Chondrocyte (in vitro differentiated cells): ENCODE results near the gene SEMA3C. TPM values are rescaled to one million over a fixed set of nuclear protein-coding genes. Genes with fewer than 3 reads are reported as not detected.
A peak's percentile ranks its signal among the peaks of the same experiment; 100 is the strongest.

ENCODE experiments used
- DNase-seq: peaks from one replicate; pipeline ENCODE4 v3.0.0; 2021; ENCODE audit warnings: mixed read lengths, low spot score
- H3K27ac Mint-ChIP-seq: one replicate; pipeline ENCODE4 v1.8.0; 2021; ENCODE audit warnings: mild to moderate bottlenecking, moderate library complexity, mixed read lengths; ENCODE audit not compliant: unreplicated experiment
- H3K27me3 Mint-ChIP-seq: 2 replicates; pipeline ENCODE4 v1.8.0; 2021; ENCODE audit warnings: low read depth, mixed read lengths
- H3K36me3 Mint-ChIP-seq: 2 replicates; pipeline ENCODE4 v1.8.0; 2021; ENCODE audit warnings: low read depth, mixed read lengths
- H3K4me1 Mint-ChIP-seq: 2 replicates; pipeline ENCODE4 v1.8.0; 2021; ENCODE audit warnings: low read depth, mild to moderate bottlenecking, mixed read lengths
- H3K4me3 Mint-ChIP-seq: one replicate; pipeline ENCODE4 v1.8.0; 2021; ENCODE audit warnings: mild to moderate bottlenecking, moderate library complexity, mixed read lengths; ENCODE audit not compliant: unreplicated experiment
- H3K9me3 Mint-ChIP-seq: 2 replicates; pipeline ENCODE4 v1.8.0; 2021; ENCODE audit warnings: low read depth, mixed read lengths
- CTCF ChIP-seq: fragments of 200-600 bp; sonication (generic); IDR thresholded peaks from 2 replicates; pipeline ENCODE4 v1.5.0; 2021; ENCODE audit warnings: antibody characterized with exemption, mild to moderate bottlenecking, moderate library complexity
- total RNA-seq: library from RNA; stranded (reverse); gene quantifications from 3 replicates; pipeline ENCODE4 v1.2.1, GENCODE V29; 2021

The SEMA3C gene
- total RNA-seq, 1 donor from 2014 or later = 80.0 TPM

GRCh38 chr7:80772347-80772993, 146.4 kb downstream of the SEMA3C start:
- no peak overlapping the region for H3K4me3 Mint-ChIP-seq
- H3K4me1 Mint-ChIP-seq = peaks cover 18% of the 10 kb centered on the region
- no peaks in the 10 kb centered on the region for H3K9me3 Mint-ChIP-seq
- no peaks in the 10 kb centered on the region for H3K27me3 Mint-ChIP-seq
- no peak for DNase-seq
- H3K36me3 Mint-ChIP-seq = peaks cover 5% of the 10 kb centered on the region
- no peak for TF ChIP-seq CTCF
- H3K27ac Mint-ChIP-seq = no peak overlapping the region

- Mint-ChIP-seq H3K36me3 (peaks cover 6% of the 10 kb centered on the region), H3K9me3 (no peaks in the 10 kb centered on the region), H3K4me3 (no peak overlapping the region)
These were observed 147.3 kb downstream of the SEMA3C start for GRCh38 chr7:80771523-80771922.

GRCh38 chr7:80770675-80771081, 148.2 kb downstream of the SEMA3C start:
- Mint-ChIP-seq H3K4me3 (no peak overlapping the region), H3K27me3 (no peaks in the 10 kb centered on the region), H3K9me3 (no peaks in the 10 kb centered on the region), H3K4me1 (peaks cover 27% of the 10 kb centered on the region), H3K36me3 (peaks cover 6% of the 10 kb centered on the region), H3K27ac (peak overlapping the region; percentile 17)
- no peak for TF ChIP-seq CTCF
- no peak for DNase-seq

More at GRCh38 chr7:80771523-80771922, 147.3 kb downstream of the SEMA3C start:
- peaks cover 22% of the 10 kb centered on the region for H3K4me1 Mint-ChIP-seq
- no peaks in the 10 kb centered on the region for H3K27me3 Mint-ChIP-seq
- no peak for DNase-seq
- no peak overlapping the region for H3K27ac Mint-ChIP-seq
- TF ChIP-seq CTCF = no peak

- no peak overlapping the region for H3K4me3 Mint-ChIP-seq
- DNase-seq = no peak
- H3K4me1 Mint-ChIP-seq = peaks cover 23% of the 10 kb centered on the region
- H3K36me3 Mint-ChIP-seq = peaks cover 6% of the 10 kb centered on the region
- no peak for TF ChIP-seq CTCF
- H3K9me3 Mint-ChIP-seq = no peaks in the 10 kb centered on the region
- no peak overlapping the region for H3K27ac Mint-ChIP-seq
- no peaks in the 10 kb centered on the region for H3K27me3 Mint-ChIP-seq
These were observed 148.8 kb downstream of the SEMA3C start for GRCh38 chr7:80770061-80770460.

GRCh38 chr7:80768756-80769155, 150.1 kb downstream of the SEMA3C start:
- no peak for DNase-seq
- no peak for TF ChIP-seq CTCF
- Mint-ChIP-seq H3K27ac (no peak overlapping the region), H3K27me3 (no peaks in the 10 kb centered on the region), H3K9me3 (no peaks in the 10 kb centered on the region), H3K4me1 (peaks cover 18% of the 10 kb centered on the region), H3K36me3 (peaks cover 6% of the 10 kb centered on the region), H3K4me3 (no peak overlapping the region)
